NCI-H2227 treated with DMSO at 0.1 percent for 48 hours (cell line): ENCODE results near the gene KIAA1586.
"Not testable (repeated sequence)": the region's sequence is repeated elsewhere in the genome, so short reads cannot be mapped to it uniquely, and the experiment has no call there.

Source experiments
- DNase-seq: peaks from one replicate; lab custom pipeline; 2025; lab: John Stamatoyannopoulos, UW

Gene KIAA1586

GRCh38 chr6:57046332-57047256, at the start of gene KIAA1586:
Gene KIAA1586 (plus strand): TSS chr6:57046693. CDS start chr6:57046756, 63 bp downstream.
- DNase-seq, result peak; percentile 80

GRCh38 chr6:56999049-56999448, 47.4 kb upstream of the KIAA1586 start:
- no peak for DNase-seq

DNA sequence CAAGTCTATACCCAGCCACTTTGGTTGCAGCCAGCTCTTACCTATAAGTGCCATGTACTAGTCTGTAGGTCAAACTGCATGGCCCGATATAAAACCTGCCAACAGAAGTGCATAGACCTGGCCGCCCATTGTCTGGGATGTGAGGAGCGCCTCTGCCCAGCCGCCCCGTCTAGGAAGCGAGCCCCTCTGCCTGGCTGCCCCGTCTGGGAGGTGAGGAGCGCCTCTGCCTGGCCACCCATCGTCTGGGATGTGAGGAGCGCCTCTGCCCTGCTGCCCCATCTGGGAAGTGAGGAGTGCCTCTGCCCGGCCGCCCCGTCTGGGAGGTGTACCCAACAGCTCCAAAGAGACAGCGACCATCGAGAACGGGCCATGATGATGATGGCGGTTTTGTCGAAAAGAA, 46.7 kb upstream of the KIAA1586 start:
- not testable (repeated sequence) for DNase-seq

- no peak for DNase-seq
Measured at GRCh38 chr6:57002197-57002596, 44.3 kb upstream of the KIAA1586 start.

DNA sequence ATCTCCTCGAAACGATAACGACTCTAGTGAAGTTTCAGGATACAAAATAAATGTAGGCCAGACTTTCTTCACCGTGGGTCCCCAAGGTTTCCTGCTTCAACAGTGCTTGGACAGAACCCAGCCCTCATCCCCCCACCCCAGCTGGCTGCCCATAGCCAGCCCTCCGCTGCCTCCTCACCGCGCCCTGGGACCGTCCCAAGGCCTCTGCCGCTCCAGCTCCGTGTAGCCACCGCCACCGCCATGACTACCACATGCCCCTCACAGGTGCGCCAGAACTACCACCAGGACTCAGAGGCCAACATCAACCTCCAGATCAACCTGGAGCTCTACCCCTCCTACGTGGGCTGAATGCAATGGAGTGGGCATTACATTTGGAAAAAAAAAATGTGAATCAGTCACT, 42.2 kb upstream of the KIAA1586 start:
- no peak for DNase-seq

DNA sequence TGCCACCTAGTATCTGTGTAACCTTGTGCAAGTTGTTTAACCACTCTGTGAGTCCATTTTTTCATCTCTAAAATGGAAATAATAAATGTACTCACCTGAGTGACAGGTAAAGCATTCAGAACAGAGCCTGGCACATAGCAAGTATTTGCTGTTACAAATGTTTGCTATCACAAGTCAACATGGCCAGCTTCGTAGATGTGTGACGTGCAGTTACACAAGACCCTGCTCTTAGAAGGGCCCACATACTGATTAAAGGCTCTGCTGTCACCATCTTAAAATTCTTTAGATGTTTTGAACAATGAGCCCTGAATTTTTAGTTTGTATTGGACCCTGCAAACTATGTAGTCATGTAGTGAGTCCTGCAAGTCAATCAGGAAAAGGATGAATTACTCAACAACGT, 40.4 kb upstream of the KIAA1586 start:
- no peak for DNase-seq

- DNase-seq, result not testable (repeated sequence)
Measured at GRCh38 chr6:57008069-57008468, 38.4 kb upstream of the KIAA1586 start.

DNA sequence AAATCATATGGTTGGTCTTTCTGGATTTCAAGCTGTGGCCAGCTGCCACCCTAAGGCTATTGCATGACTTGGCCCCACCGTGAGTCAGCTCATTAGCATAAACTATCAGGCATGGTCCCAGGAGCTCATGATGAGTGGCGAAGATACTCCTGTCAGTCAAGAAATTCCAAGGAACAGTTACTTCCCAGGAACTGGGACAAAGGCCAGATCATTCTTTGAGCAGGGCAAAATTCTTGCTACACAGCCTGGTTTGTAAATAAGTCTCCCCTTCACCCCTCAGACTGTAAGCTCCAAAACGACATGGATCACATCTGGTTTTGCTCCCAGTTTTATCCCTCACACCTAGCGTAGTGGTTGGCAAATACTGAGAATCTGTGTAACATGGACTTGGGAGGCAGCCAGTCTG, 33.0 kb upstream of the KIAA1586 start:
- DNase-seq, result no peak

DNA sequence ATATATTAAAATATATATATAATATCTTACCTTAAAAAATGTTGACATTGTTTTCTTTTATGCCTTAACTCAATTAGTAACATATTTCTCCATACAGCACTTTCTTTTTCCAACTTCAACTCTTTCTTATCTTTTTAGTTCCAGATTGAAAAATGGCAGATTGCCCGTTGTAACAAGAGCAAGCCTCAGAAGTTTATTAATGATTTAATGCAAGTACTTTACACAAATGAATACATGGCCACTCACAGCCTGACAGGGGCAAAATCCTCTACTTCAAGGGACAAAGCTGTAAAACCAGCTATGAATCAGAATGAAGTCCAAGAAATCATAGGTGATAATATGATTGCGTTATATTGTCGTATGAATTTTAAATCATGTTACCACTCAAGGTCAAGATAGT, 29.4 kb upstream of the KIAA1586 start:
- DNase-seq, result no peak

DNA sequence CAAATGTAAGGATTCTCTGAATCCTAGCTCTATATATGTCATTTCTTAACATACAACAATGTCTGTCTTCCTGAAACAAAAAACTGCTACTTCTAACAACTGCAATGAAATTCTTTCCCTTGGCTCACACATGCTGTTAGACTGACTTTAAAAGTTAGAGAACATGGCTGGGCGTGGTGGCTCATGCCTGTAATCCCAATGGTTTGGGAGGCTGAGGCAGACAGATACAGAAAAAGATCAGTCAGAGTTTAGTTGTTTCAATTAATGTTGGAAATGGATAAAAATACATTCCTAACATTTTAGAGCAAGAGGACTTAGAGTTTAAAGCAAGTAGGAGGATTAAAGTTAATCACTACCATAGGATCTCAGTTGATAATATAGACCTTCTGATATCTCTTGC, 28.7 kb upstream of the KIAA1586 start:
- DNase-seq, result no peak

GRCh38 chr6:57019434-57019833, 27.1 kb upstream of the KIAA1586 start:
- no peak for DNase-seq

- DNase-seq, result peak; percentile 4
Measured at GRCh38 chr6:57021086-57021720, 25.3 kb upstream of the KIAA1586 start.

DNA sequence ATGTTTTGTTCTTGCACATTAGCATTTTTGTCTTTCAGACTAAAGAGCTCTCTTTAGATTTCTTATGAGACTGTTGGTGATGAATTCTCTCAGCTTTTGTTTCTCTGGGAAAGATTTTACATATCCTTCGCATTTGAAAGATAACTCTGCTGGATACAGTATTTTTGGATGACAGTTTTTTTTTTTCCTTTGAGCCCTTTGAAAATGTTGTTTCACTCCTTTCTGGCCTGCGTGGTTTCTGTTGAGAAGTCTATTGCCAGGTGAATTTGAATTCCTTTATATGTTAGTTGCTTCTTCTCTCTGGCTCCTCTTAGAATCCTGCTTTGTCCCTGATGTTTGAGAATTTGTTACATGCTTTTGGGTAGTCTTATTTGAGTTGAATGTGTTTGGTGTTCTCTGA, 22.2 kb upstream of the KIAA1586 start:
- no peak for DNase-seq

GRCh38 chr6:57024775-57025174, 21.7 kb upstream of the KIAA1586 start:
- no peak for DNase-seq

GRCh38 chr6:57026001-57026400, 20.5 kb upstream of the KIAA1586 start:
- no peak for DNase-seq

DNA sequence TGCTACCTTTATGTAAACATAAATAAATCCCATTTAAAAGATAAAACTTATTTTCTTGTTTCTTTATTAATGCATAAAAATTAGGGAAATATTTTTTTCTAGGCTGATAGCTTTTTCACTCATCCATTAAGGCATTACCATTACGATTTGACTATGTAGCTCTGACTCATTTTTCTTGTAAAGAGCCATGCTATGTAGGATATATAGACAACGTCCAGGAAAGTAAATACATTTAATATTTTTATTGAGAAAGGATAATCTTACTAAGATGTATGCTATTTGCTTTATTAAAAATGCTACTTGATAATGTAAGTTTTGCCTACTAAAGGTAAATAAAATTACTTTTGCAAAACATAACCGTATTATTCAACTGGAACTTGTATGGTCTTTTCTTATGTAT, 19.2 kb upstream of the KIAA1586 start:
- DNase-seq, result no peak

DNA sequence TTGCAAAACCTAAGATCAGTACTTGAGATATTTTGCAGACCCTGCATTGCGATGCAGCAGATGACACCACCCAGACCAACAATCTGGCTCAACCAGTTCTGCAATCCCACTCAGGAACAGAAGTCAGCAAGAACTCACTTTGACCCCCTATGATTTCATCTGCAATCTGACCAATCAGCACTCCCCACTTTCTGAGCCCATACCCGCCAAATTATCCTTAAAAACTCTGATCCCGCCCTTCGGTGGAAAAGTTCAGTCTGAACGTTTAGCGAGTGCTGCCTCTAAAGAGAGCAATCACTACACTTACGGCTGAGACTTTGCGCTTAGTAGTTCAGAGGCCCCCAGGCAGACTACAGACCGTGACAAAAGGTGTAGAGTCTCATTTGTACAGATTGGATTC, 17.3 kb upstream of the KIAA1586 start:
- DNase-seq, result no peak

- no peak for DNase-seq
Measured at GRCh38 chr6:57033228-57033627, 13.3 kb upstream of the KIAA1586 start.

DNA sequence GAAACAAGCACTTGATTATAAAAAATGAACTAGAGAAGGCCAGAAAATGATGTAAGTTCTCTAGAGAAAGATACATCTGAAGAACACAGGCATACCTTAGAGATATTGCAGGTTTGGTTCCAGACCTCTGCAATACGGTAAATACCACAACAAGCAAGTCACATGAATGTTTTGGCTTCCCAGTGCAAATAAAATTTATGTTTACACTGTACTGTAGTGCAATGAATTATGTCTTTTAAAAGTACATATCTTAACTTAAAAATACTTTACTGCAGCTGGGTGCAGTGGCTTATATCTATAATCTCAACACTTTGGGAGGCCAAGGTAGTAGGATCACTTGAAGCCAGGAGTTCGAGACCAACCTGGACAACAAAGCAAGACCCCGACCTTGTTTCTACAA, 10.9 kb upstream of the KIAA1586 start:
- no peak for DNase-seq

DNA sequence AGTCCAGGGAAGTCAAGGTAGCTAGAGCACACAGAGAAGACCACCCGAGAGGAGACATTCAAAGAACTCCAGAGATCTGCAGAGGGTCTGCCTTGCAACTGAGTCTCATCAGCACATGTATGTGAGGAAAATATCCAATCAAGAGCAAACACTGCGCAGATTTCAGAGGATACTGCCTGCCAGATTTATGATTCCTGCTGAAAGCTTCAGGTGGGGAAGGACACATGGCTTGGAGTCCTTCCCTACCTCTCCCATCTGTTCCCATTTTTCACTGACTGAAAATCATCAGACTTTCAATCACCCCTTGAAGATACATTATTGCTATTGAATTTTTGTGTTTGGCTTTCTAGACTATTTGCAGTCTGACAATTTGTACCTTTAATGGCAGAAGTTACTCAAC, 7.6 kb upstream of the KIAA1586 start:
- no peak for DNase-seq

DNA sequence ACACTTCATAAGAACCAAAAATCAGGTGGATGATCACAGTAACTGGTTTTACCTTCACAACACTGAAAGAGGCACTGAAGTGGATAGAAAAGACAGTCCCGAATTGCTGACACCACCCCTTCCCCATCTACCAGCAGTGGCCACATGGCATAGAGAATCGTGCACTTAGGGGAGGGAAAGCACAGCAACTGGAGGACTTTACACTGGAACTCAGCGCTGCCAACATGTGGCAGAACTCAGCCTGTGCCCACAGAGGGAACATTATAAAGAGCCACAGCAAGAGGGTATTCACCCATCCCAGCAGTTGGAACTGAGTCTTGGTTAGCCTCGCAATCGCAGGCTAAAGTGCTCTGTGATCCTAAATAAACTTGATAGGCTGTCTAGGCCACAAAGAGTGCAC, 6.5 kb upstream of the KIAA1586 start:
- no peak for DNase-seq

GRCh38 chr6:57044061-57044460, 2.4 kb upstream of the KIAA1586 start:
- DNase-seq, result not testable (repeated sequence)

- no peak for DNase-seq
Measured at GRCh38 chr6:57044568-57044967, 1.9 kb upstream of the KIAA1586 start.

GRCh38 chr6:57047257-57047585, 728 bp downstream of the KIAA1586 start:
- not testable (repeated sequence) for DNase-seq
